ENCODE measurements around the gene RSPH9. TPM values are rescaled to one million over a fixed set of nuclear protein-coding genes. Genes with fewer than 3 reads are reported as not detected.

RSPH9 gene
- total RNA-seq, 1 donor from 2014 or later = under 0.01 TPM

DNA sequence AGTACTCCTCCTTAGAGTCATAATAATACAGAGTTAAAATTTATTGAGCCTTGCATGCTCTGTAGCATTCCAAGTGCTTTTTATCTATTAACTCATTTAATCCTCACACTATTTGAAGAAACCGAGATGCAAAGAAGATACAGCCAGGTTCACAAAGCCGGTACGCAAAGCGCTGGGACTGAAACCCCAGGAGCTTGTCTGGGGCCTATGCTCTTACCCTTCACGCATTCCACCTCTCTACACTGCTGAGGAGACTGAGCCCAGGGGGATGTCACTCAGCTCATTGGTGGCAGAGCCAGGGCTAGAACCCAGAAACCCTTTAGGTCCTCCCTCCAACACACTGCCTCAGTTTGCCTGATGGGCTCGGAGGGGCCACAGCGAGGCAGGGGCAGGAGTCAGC is 62.4 kb downstream of the RSPH9 start:
- TF ChIP-seq, protein P1, sequence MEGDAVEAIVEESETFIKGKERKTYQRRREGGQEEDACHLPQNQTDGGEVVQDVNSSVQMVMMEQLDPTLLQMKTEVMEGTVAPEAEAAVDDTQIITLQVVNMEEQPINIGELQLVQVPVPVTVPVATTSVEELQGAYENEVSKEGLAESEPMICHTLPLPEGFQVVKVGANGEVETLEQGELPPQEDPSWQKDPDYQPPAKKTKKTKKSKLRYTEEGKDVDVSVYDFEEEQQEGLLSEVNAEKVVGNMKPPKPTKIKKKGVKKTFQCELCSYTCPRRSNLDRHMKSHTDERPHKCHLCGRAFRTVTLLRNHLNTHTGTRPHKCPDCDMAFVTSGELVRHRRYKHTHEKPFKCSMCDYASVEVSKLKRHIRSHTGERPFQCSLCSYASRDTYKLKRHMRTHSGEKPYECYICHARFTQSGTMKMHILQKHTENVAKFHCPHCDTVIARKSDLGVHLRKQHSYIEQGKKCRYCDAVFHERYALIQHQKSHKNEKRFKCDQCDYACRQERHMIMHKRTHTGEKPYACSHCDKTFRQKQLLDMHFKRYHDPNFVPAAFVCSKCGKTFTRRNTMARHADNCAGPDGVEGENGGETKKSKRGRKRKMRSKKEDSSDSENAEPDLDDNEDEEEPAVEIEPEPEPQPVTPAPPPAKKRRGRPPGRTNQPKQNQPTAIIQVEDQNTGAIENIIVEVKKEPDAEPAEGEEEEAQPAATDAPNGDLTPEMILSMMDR (IDR thresholded peaks at IDR 0.05; ENCODE audit: insufficient read depth, low read length, severe bottlenecking) = no peak
- Histone ChIP-seq H3K4me3 (ENCODE audit: low read depth, low read length) (no peak overlapping the region), H3K27me3 (ENCODE audit: control insufficient read depth, insufficient read depth, low read length) (no peaks in the 10 kb centered on the region), H3K36me3 (ENCODE audit: control insufficient read depth, insufficient read depth, low read length) (no peaks in the 10 kb centered on the region)
- no peak for DNase-seq (ENCODE audit: low read depth)
- FAIRE-seq = no peak

DNA sequence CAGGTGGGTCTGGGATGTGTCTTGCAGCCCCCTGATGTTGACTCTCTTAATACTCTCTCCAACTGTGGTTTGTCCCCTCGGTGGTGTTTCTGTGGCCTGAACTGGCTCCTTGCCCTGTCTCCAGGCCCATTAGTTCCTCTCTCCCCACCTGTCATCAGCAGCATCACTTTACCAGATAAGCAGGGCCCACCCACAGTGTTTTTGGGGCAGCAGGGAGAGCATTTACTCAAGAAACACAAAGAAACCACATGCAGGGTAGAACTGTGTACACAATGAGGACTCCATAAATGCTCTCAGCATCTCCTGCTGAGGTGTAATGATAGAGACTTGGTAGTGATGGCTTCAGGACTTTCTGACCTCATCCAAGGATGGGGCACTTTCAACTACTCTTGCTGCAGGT is 62.9 kb downstream of the RSPH9 start:
- no peaks in the 10 kb centered on the region for H3K27me3 ChIP-seq (ENCODE audit: control insufficient read depth, insufficient read depth, low read length)
- FAIRE-seq (no peak), DNase-seq (ENCODE audit: low read depth) (no peak)
- TF ChIP-seq, protein P1 (IDR thresholded peaks at IDR 0.05; ENCODE audit: insufficient read depth, low read length, severe bottlenecking) = no peak
- H3K36me3 ChIP-seq (ENCODE audit: control insufficient read depth, insufficient read depth, low read length) = no peaks in the 10 kb centered on the region
- H3K4me3 ChIP-seq (ENCODE audit: low read depth, low read length) = no peak overlapping the region

DNA sequence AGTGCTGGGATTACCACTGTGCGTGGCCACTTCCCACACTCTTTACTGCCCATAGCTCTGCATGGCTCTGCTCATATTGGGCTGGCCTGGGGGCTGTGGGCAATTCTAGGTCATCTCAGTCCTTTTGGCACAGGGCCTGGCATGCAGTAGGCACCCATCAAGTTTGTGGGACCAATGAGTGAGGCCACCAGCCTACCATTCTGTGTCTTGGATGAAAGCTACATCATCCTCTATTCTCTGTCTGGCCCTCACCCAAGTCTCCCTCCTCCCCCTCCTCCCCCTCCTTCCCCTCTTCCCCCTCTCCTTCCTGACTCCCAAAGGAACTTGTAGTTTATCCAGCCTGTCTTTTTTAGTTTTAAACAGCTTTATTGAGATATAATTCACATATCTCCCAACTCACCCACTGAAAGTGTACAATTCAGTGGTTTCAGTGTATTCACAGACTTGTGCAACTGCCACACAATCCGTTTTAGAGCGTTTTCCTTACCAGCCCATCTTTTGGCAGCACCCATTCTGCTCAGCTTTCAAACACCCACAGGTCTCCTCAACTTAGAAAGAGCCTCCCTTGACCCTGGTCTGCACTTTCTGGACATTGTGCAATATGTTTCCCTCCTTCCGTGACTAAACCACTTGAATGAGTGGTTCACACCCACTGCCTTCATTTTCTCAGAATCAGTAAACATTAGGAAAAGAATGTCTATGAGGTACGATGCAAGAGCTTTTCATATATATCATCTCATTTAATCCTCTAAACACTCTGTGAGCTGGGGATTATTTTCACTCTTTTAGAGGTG is 64.2 kb downstream of the RSPH9 start:
- DNase-seq (ENCODE audit: low read depth) (peak; percentile 84), FAIRE-seq (no peak)
- Histone ChIP-seq H3K27me3 (ENCODE audit: control insufficient read depth, insufficient read depth, low read length) (no peaks in the 10 kb centered on the region), H3K4me3 (ENCODE audit: low read depth, low read length) (no peak overlapping the region), H3K36me3 (ENCODE audit: control insufficient read depth, insufficient read depth, low read length) (no peaks in the 10 kb centered on the region)
- TF ChIP-seq, protein P1 (IDR thresholded peaks at IDR 0.05; ENCODE audit: insufficient read depth, low read length, severe bottlenecking) = no peak

DNA sequence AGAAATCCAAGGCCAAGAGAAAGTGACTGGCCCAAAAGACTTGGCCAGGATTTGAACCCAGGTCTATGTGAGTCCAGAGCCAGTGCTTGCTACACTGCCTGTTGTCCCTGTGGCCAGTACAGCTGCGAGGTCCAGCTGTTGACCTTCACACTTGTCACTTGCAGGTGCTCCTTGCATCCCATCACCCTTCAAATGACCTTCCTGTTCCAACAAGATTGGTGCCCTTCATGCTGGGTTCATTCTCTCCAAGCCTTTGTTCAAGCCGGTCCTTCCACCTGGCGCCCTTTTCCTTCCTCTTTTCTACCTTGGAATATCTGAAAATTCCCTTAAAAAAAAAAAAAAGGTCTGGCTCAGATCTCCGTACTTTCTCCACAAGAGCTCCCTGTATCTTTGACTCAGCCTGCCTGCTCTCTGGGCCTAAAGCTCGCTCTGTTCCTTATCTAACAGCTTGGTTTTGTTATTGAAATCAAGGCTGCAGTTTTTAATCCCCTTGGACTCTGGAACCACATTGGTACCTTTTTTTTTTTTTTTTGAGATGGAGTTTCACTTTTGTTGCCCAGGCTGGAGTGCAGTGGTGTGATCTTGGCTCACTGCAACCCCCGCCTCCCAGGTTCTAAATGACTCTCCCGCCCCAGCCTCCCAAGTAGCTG is 64.9 kb downstream of the RSPH9 start:
- FAIRE-seq (no peak), DNase-seq (ENCODE audit: low read depth) (no peak)
- Histone ChIP-seq H3K36me3 (ENCODE audit: control insufficient read depth, insufficient read depth, low read length) (no peaks in the 10 kb centered on the region), H3K4me3 (ENCODE audit: low read depth, low read length) (no peak overlapping the region), H3K27me3 (ENCODE audit: control insufficient read depth, insufficient read depth, low read length) (no peaks in the 10 kb centered on the region)
- TF ChIP-seq, protein P1 (IDR thresholded peaks at IDR 0.05; ENCODE audit: insufficient read depth, low read length, severe bottlenecking) = no peak

DNA sequence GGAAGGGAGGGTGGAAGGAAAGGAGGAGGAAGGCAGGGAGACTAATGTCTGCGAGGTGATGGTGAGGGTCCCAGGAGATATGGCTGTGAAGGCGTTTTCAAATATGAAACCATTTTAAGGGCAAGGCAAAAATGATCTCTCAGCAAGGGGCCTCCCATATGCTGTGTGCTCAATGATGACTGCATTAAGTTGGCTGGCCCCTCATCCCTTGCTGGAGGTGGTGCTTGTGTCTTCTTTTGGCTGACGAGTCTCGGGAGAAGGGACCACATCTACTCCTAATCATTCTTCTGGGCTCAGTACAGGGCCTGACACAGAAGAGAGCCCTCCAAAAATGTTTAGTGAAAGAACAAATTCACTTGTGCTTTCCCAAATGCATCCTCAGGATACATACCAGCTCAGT is 65.7 kb downstream of the RSPH9 start:
- no peak for FAIRE-seq
- TF ChIP-seq, protein P1 (IDR thresholded peaks at IDR 0.05; ENCODE audit: insufficient read depth, low read length, severe bottlenecking) = no peak
- Histone ChIP-seq H3K36me3 (ENCODE audit: control insufficient read depth, insufficient read depth, low read length) (no peaks in the 10 kb centered on the region), H3K27me3 (ENCODE audit: control insufficient read depth, insufficient read depth, low read length) (no peaks in the 10 kb centered on the region), H3K4me3 (ENCODE audit: low read depth, low read length) (no peak overlapping the region)
- no peak for DNase-seq (ENCODE audit: low read depth)
